SK-N-SH (cell line): ENCODE results near the gene OST4. TPM values are rescaled to one million over a fixed set of nuclear protein-coding genes. Genes with fewer than 3 reads are reported as not detected.

ENCODE experiments used
- CTCF ChIA-PET: fragments of 300-600, 350-600 bp; formaldehyde crosslinking; extraction: SDS; loops from one replicate; lab custom pipeline; 2021; lab: Yijun Ruan, JAX
- POLR2A ChIA-PET: fragments of 350-600 bp; sonication (Branson Sonifier 250); formaldehyde crosslinking; extraction: SDS; loops from one replicate; lab custom pipeline; 2020; ENCODE audit warnings: antibody characterized with exemption, inconsistent platforms; lab: Yijun Ruan, JAX
- DNase-seq: peaks from one replicate; pipeline ENCODE4 v3.0.0; 2012
- H2AFZ ChIP-seq: fragments of 200-600 bp; sonication (generic); 2 replicates; pipeline ENCODE4 v1.8.1; 2016; ENCODE audit warnings: antibody characterized with exemption, mild to moderate bottlenecking, low read depth
- H3F3A ChIP-seq: fragments of 200-600 bp; sonication (generic); replicated peaks from 2 replicates; pipeline ENCODE3; 2016; ENCODE audit warnings: antibody characterized with exemption, mild to moderate bottlenecking; ENCODE audit not compliant: insufficient read depth
- H3K27ac ChIP-seq, 2 experiments: fragments of 200-500 bp in 1 of 2; fragments of 200-600 bp in 1 of 2; sonication (Bioruptor generic) in 1 of 2; sonication (generic), shearing (Covaris generic) in 1 of 2; 2 replicates each; pipeline versions ENCODE4 v1.5.1 to v1.6.1; 2014 to 2016; ENCODE audit warnings: low read depth in 2 of 2, inconsistent platforms in 1 of 2, low read length in 1 of 2, mild to moderate bottlenecking in 1 of 2, mixed read lengths in 1 of 2
- H3K27me3 ChIP-seq: fragments of 200-600 bp; sonication (generic), shearing (Covaris generic); 2 replicates; pipeline ENCODE4 v1.6.1; 2016; ENCODE audit warnings: mixed run types; ENCODE audit not compliant: insufficient read depth
- H3K36me3 ChIP-seq, 2 experiments: fragments of 200-500 bp in 1 of 2; fragments of 200-600 bp in 1 of 2; sonication (Bioruptor generic) in 1 of 2; sonication (generic) in 1 of 2; replicated peaks in 1 of 2; 2 replicates each; pipeline versions ENCODE3 to v1.5.1; 2014 to 2016; ENCODE audit warnings: low read length in 1 of 2, mild to moderate bottlenecking in 1 of 2; ENCODE audit not compliant: insufficient read depth in 2 of 2, control insufficient read depth in 1 of 2
- H3K4me1 ChIP-seq, 2 experiments: fragments of 200-500 bp in 1 of 2; fragments of 200-600 bp in 1 of 2; sonication (Bioruptor generic) in 1 of 2; sonication (generic), shearing (Covaris generic) in 1 of 2; 2 replicates each; pipeline versions ENCODE4 v1.5.1 to v1.6.1; 2014 to 2016; ENCODE audit warnings: low read depth in 1 of 2, low read length in 1 of 2, mixed run types in 1 of 2; ENCODE audit not compliant: insufficient read depth in 2 of 2, control insufficient read depth in 1 of 2
- H3K4me2 ChIP-seq: fragments of 200-600 bp; sonication (generic), shearing (Covaris generic); 2 replicates; pipeline ENCODE4 v1.6.1; 2017; ENCODE audit warnings: mixed run types
- H3K4me3 ChIP-seq, 2 experiments: fragments of 200-500 bp in 1 of 2; fragments of 200-600 bp in 1 of 2; sonication (Bioruptor generic) in 1 of 2; sonication (generic), shearing (Covaris generic) in 1 of 2; 2 replicates each; pipeline versions ENCODE4 v1.5.1 to v1.8.1; 2014 to 2016; ENCODE audit warnings: low read depth in 2 of 2, inconsistent platforms in 1 of 2, low read length in 1 of 2, mild to moderate bottlenecking in 1 of 2, mixed read lengths in 1 of 2, moderate library complexity in 1 of 2
- H3K79me2 ChIP-seq: fragments of 200-600 bp; sonication (generic); 2 replicates; pipeline ENCODE4 v1.8.1; 2017; ENCODE audit warnings: mild to moderate bottlenecking; ENCODE audit not compliant: insufficient read depth
- H3K9ac ChIP-seq: fragments of 200-600 bp; sonication (generic); 2 replicates; pipeline ENCODE4 v1.6.1; 2017; ENCODE audit warnings: mixed run types
- H3K9me2 ChIP-seq: fragments of 200-600 bp; sonication (generic); 2 replicates; pipeline ENCODE4 v1.6.1; 2017; ENCODE audit warnings: mixed run types
- H3K9me3 ChIP-seq: fragments of 200-600 bp; sonication (generic); 2 replicates; pipeline ENCODE4 v1.6.1; 2017; ENCODE audit warnings: mixed run types, mild to moderate bottlenecking, moderate library complexity
- H4K20me1 ChIP-seq: fragments of 200-600 bp; sonication (generic); 2 replicates; pipeline ENCODE4 v1.6.1; 2017; ENCODE audit warnings: mild to moderate bottlenecking, mixed run types; ENCODE audit not compliant: insufficient read depth
- CHD2 ChIP-seq: fragments of 150-350 bp; IDR thresholded peaks from 2 replicates; pipeline ENCODE4 v1.6.1; 2018; ENCODE audit warnings: low read length; ENCODE audit not compliant: partially characterized antibody
- FOXJ3 ChIP-seq: sonication (generic); formaldehyde crosslinking; IDR thresholded peaks from 2 replicates; pipeline ENCODE4 v1.5.1; 2020; ENCODE audit warnings: mild to moderate bottlenecking, missing genetic modification reagents
- FOXM1 ChIP-seq: IDR thresholded peaks from 2 replicates; pipeline ENCODE4 v1.4.0; 2012; ENCODE audit warnings: low read depth, mild to moderate bottlenecking
- GATA2 ChIP-seq: sonication (generic); formaldehyde crosslinking; IDR thresholded peaks from 2 replicates; pipeline ENCODE4 v1.5.0; 2020; ENCODE audit warnings: mild to moderate bottlenecking, missing genetic modification reagents
- IRF3 ChIP-seq: fragments of 150-350 bp; IDR thresholded peaks from 2 replicates; pipeline ENCODE4 v1.6.1; 2016; ENCODE audit warnings: mild to moderate bottlenecking, low read depth, low read length
- MAX ChIP-seq: IDR thresholded peaks from 2 replicates; pipeline ENCODE4 v1.4.0; 2012; ENCODE audit warnings: low read depth
- NFIC ChIP-seq: IDR thresholded peaks from 2 replicates; pipeline ENCODE4 v1.4.0; 2012; ENCODE audit warnings: borderline replicate concordance
- POLR2AphosphoS5 ChIP-seq: IDR thresholded peaks from 2 replicates; pipeline ENCODE4 v1.6.1; 2012; ENCODE audit warnings: low read depth, low read length
- RCOR1 ChIP-seq: fragments of 150-350 bp; IDR thresholded peaks from 2 replicates; pipeline ENCODE4 v1.6.1; 2017; ENCODE audit warnings: antibody characterized with exemption, low read length
- RXRA ChIP-seq: IDR thresholded peaks from 2 replicates; pipeline ENCODE4 v1.4.0; 2012; ENCODE audit warnings: low read depth, mild to moderate bottlenecking, borderline replicate concordance
- ZBTB33 ChIP-seq: IDR thresholded peaks from 2 replicates; pipeline ENCODE4 v1.4.0; 2012; ENCODE audit warnings: low read depth, borderline replicate concordance
- WGBS: methylation state at CpG from one replicate; pipeline ENCODE4 v1.1.6; 2017; ENCODE audit warnings: low lambda C conversion rate; 5-methylcytosine and 5-hydroxymethylcytosine counted together
- polyA plus RNA-seq, 3 experiments: library from polyadenylated mRNA; depleted of rRNA; stranded (reverse); fragments of >200 nt; gene quantifications; 2 replicates each; pipeline ENCODE4 v1.2.3, GENCODE V29; 2012

Gene OST4
- polyA plus RNA-seq, 1 of the 3 experiments (the other 2 are of a cell fraction), result 1,851 TPM

GRCh38 chr2:27040282-27040681, 31.2 kb downstream of the OST4 start:
- ChIA-PET POLR2A (interaction anchor here (0.6 to 1.5 kb wide), 2 partner anchors 9 to 306 kb away, joined by 3 to 4 read pairs; no protein-coding TSS in a partner anchor), CTCF (interaction anchor here (1.3 to 2.3 kb wide), 7 partner anchors 10 to 79 kb away, joined by 4 to 12 read pairs (median 6); partner anchors contain the start of gene AGBL5)
- TF ChIP-seq FOXJ3 (CRISPR knock-in tag), result no peak
- TF ChIP-seq POLR2AphosphoS5, result no peak
- TF ChIP-seq FOXM1, result no peak
- Histone ChIP-seq H4K20me1 (no peaks in the 10 kb centered on the region; the same call in 1 of the 2 replicates), H3K36me3 (peaks cover 24 to 77% of the 10 kb centered on the region in 2 experiments), H3K27me3 (no peaks in the 10 kb centered on the region), H3K79me2 (peaks cover 13% of the 10 kb centered on the region), H3K9me3 (no peaks in the 10 kb centered on the region), H3K4me1 (peaks cover 0 to 7% of the 10 kb centered on the region in 2 experiments; a peak in 1 of 4 replicates), H3K27ac (no peak overlapping the region), H3K9ac (no peak overlapping the region), H3F3A (peaks cover 15% of the 10 kb centered on the region), H3K4me3 (no peak overlapping the region), H2AFZ (no peak overlapping the region), H3K4me2 (no peak overlapping the region), H3K9me2 (no peaks in the 10 kb centered on the region)
- WGBS, result 96% methylated on average over 7 of the region's 8 CpGs
- DNase-seq, result no peak

GRCh38 chr2:27039871-27040270, 31.6 kb downstream of the OST4 start:
- DNase-seq, result no peak
- H4K20me1 ChIP-seq, result no peaks in the 10 kb centered on the region; the same call in 1 of the 2 replicates
- ChIA-PET POLR2A (interaction anchor here (0.6 to 2.7 kb wide), 3 partner anchors 9 to 306 kb away, joined by 3 to 8 read pairs (median 4); partner anchors contain the start of gene AGBL5), CTCF (interaction anchor here (0.8 to 2.3 kb wide), 7 partner anchors 10 to 78 kb away, joined by 3 to 12 read pairs (median 6); partner anchors contain the start of gene KHK)
- H3K9ac ChIP-seq, result no peak overlapping the region
- no peaks in the 10 kb centered on the region for H3K27me3 ChIP-seq
- H3K4me3 ChIP-seq, result no peak overlapping the region
- H3K79me2 ChIP-seq, result peaks cover 17% of the 10 kb centered on the region
- H3K36me3 ChIP-seq, result peaks cover 28 to 81% of the 10 kb centered on the region in 2 experiments
- H3K9me2 ChIP-seq, result no peaks in the 10 kb centered on the region
- TF ChIP-seq NFIC (no peak), MAX (no peak), CHD2 (no peak), IRF3 (no peak), GATA2 (CRISPR knock-in tag) (no peak), RXRA (no peak), ZBTB33 (no peak), RCOR1 (no peak)
- no peak overlapping the region for H3K4me2 ChIP-seq
- H2AFZ ChIP-seq, result no peak overlapping the region
- no peak overlapping the region for H3K27ac ChIP-seq
- H3K9me3 ChIP-seq, result no peaks in the 10 kb centered on the region
- WGBS, result 94% methylated on average over 7 of the region's 7 CpGs
- H3F3A ChIP-seq, result peaks cover 15% of the 10 kb centered on the region
- H3K4me1 ChIP-seq, result peaks cover 0 to 9% of the 10 kb centered on the region in 2 experiments; a peak in 1 of 4 replicates
